Stimulated activated CD4-positive, alpha-beta T cell treated with anti-CD3 and anti-CD28 coated beads, Interleukin-12 subunit alpha, Interleukin-12 subunit beta, amount 100 ng/mL, for 24 hours (primary cell): ENCODE results near the gene IRX3.
"Not testable (repeated sequence)": the region's sequence is repeated elsewhere in the genome, so short reads cannot be mapped to it uniquely, and the experiment has no call there.

ENCODE experiments used
- DNase-seq, 2 experiments: peaks; one replicate each; pipeline ENCODE4 v3.0.0-alpha.2; 2020; ENCODE audit warnings: low read depth in 2 of 2

IRX3 gene

GRCh38 chr16:54275956-54276355 is 10.6 kb downstream of the IRX3 start:
- DNase-seq, result no peak

DNA sequence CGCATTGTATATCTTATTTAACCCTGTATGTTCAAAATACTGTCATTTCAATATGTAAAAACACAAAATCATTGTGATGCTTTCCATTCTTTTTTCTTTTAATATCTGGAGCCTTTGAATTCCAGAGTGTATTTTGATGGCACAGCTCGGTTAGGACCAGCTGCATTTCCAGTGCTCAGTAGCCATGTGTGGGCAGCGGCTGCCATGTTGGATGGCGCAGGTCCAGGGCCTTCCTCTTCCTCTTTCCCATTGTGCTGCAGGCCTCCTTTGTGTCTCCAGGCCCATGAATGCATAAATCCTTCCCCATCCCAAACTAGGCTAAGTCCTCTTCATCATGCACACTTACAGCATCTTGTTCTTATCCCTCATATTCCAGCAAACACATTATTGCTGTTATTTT is 13.0 kb downstream of the IRX3 start:
- DNase-seq, result no peak

GRCh38 chr16:54270711-54271110 is 15.9 kb downstream of the IRX3 start:
- DNase-seq, result no peak

DNA sequence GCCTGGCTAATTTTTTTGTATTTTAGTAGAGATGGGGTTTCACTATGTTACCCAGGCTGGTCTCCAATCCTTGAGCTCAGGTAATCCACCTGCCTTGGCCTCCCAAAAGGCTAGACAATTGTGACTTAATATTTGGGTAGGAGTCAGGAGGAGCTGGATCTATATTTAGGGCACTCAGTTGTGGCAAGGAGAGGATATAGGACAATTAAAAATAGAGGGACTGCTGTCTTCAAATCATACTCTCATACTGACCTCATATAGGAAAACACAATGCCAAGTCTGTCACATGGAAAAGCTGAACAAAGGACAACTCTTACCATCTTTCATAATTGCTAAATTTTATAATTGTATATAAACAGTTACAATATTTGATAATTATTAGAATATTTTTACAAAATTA is 17.1 kb downstream of the IRX3 start:
- DNase-seq, result no peak

- no peak for DNase-seq
Measured at GRCh38 chr16:54268766-54269165, 17.8 kb downstream of the IRX3 start.

GRCh38 chr16:54268340-54268739 is 18.2 kb downstream of the IRX3 start:
- DNase-seq, result no peak

DNA sequence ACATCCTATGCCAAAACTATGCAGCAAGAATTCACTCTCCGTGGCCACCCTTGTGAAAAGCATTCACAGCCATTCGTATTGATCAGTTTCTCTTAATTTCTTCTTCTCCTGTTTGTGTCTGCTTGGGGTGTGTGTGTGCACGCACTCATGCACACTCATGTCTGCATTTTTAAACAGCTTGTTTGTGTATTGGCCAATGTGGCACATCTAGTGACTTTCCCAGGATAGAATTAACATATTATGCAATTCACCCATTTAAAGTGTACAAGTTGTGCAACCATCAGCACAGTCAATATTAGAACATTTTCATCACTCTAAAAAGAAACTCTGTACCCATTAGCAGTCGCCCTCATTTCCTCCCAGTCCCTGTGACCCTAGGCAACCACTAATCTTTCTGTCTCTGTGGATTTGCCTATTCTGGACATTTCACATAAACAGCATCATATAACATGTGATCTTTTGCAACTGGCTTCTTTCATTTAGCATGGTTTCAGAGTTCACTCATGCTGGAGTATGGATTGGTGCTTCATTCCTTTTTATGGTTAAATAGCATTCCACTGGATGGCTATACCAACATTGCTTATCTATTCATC is 20.1 kb downstream of the IRX3 start:
- no peak for DNase-seq

GRCh38 chr16:54265575-54266107 is 20.9 kb downstream of the IRX3 start:
- no peak for DNase-seq

GRCh38 chr16:54253118-54253517 is 33.5 kb downstream of the IRX3 start:
- DNase-seq, result no peak

DNA sequence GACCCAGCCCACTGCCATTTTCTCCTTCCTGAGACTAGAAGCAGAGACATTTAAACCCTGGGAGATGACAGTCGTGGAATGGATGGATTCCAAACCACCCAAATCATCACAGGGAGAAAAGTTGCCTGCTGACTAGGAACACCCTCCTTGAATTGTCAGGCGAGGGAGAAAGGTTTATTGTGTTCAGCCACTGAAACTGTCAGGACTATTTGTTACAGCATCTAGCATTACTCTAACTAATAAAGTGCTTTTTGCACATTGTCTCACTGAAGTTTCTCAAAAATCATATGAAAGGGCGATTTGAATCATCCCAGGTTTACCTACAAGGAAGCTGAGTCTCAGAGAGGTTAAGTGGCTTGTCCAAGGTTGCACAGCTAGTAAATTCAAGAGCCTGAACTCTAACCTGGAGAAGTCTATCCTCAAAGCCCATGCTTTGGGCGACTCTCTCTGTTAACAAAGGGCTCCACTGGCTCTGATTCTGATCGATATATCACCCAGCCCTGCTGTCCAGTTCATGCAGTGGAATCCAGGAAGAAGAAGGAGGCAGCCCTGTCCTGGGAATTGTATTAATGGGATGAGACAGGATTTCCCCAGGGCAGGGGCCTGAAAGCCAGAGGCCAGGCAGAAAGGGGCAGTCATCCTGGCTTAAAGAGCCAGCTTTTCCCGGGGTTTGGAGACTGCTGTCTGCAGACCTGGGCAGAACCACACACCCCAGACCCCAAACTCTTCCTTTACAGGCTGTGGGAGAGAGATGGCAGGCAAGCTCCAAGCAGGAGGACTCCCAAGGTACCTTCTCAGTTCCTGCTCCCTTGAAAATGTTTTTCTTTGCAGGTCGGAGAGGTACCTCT is 37.5 kb downstream of the IRX3 start:
- DNase-seq, result no peak

DNA sequence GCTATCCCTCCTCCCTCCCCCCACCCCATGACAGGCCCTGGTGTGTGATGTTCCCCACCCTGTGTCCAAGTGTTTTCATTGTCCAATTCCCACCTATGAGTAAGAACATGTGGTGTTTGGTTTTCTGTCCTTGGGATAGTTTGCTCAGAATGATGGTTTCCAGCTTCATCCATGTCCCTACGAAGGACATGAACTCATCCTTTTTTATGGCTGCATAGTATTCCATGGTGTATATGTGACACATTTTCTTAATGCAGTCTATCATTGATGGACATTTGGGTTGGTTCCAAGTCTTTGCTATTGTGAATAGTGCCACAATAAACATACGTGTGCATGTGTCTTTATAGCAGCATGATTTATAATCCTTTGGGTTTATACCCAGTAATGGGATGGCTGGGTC is 38.9 kb downstream of the IRX3 start:
- DNase-seq, result not testable (repeated sequence)

DNA sequence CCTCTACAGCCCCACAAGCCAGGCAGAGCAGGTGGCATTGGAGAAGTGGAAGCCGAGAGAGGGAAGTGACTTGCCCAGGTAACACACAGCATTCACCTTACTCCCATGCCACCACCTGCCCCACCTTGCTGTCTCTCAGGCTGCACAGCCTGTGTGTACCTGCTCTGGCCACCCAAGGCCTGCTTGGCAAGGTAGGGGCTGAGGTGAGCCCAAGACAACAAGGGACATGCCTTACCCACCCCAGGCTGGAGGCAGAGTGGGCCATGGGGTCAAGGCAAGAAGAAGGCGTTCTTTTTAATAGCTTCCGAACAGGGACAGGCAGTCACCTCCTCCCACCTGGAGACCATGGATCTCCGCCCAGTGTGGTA is 40.1 kb downstream of the IRX3 start:
- DNase-seq, result no peak

- no peak for DNase-seq
Measured at GRCh38 chr16:54245788-54246453, 40.7 kb downstream of the IRX3 start.

DNA sequence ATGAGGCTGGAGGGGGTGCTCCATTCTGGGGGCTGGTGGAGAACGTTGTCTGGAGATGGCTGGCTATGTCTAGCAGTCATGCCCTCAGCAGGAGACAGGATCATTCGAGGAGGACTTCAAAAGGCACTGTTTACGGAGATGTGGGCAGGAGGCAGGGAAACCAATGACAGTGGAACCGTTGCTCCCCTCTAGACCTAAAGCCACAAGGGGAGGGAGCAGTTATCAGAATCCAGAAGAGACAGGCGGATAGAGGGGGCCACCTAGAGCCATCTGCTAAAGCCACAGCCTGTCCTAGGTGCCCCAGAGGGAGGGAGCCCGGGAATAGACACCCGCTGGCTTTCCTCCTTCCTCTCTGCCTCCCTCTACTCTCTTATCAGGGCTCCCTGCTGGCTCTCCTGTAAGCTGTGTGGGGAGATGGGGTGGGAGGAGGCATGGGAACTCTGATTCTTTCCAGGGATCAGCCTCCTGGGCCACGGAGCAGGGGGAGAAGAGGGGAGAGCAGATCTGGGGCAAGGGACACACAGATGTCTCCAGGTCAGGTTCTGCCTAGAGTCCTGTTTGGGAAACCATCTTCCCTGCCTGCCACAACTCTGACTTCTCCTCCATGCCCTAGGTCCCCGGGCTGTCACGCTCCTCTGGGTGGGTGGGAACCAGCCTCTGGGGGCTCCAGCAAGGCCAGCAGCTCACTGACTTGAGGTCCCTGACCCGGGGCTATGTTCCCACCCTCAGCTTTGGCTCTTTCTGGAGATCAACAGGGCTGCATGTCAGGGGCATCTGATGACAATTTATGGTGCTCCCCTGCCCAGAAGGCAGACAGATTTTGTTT is 42.3 kb downstream of the IRX3 start:
- no peak for DNase-seq

GRCh38 chr16:54243202-54243601 is 43.4 kb downstream of the IRX3 start:
- DNase-seq, result no peak

GRCh38 chr16:54242199-54242598 is 44.4 kb downstream of the IRX3 start:
- no peak for DNase-seq

DNA sequence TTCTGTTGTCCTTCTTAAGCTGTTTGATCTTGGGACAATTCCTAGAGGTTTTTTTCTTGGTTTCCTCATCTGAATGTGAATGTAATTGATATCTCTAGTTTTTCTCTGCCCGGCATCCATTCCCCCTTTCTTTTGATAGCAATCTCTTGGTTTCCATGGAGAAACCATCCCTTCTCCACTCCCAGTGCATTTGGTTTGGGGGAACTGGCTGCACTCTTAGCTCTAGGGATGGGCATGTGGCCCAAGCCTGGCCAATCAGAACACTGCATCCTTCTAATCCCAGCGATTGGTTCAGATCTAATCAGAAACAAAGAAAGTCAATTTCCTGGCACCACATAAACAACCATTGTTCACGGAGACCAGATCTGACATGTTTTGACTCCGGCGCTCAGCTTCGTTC is 45.1 kb downstream of the IRX3 start:
- DNase-seq, result no peak

GRCh38 chr16:54240271-54241129 is 46.1 kb downstream of the IRX3 start:
- DNase-seq, result no peak

DNA sequence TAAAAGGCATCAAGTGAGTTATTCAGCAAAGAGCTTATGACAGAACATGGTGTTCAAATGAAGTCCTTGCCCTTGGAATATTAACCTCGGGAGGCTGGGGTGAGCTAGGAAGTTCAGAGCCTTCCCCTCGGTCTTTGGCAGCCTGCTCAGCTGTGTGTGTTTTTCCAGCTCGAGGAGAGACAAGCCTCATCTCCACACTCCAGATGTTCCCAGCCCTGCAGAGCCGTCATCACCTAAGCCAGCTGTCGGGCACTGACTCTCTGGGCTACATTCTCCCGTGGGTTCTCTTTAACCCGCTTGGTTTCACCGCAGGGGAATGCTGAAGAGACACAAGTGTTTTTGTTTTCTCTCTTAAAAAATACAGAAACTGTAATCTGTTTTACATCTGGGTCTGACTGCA is 47.1 kb downstream of the IRX3 start:
- DNase-seq, result no peak

DNA sequence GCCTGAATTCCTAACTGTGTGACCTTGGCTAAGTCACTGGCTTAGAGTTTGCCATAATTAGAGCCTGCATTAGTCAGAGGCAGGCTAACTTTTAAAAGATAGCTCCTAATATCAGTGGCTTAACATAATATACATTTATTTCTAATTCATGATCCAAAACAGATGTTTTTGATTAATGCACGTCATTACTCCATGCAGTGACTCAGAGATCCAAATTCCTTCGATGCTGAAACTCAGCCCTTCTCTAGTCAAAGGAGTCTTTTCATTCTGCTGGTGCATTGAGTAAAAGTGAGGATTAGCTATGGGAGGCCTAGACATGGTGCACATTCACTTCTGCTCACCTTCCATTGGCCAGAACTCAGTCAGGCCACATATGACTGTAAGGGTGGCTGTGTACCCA is 49.8 kb downstream of the IRX3 start:
- DNase-seq, result no peak

DNA sequence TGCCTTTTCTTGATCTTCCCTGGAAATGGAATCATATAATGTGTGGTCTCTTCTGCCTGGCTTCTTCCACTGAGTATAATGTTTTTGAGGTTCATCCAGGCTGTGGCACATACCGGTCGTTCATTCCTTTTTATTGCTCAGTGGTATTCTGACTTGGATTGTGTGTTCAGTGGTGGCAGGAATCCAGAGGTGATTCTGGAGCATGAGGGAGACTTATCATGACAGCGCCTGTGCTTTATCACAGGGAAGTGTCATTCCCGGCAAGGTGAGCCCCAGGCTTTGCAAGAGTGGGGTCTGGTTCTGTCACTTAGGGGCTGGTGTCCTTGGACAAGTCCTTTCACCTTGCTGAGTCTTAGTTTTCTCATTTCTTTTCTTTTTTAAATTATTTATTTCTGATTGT is 53.0 kb downstream of the IRX3 start:
- DNase-seq, result no peak
